ENCODE data around the gene DRP2.
A peak's percentile ranks its signal among the peaks of the same experiment; 100 is the strongest.
"Not testable (repeated sequence)": the region's sequence is repeated elsewhere in the genome, so short reads cannot be mapped to it uniquely, and the experiment has no call there.

DRP2 gene

GRCh38 chrX:101219116-101219863, at the start of gene DRP2:
DRP2 (plus strand) TSS chrX:101219786; CDS start chrX:101231648, 11,862 bp downstream.
- no peak for DNase-seq

- DNase-seq, result no peak
These were observed 47.6 kb upstream of the DRP2 start for GRCh38 chrX:101171883-101172400.

GRCh38 chrX:101176439-101176838, 43.1 kb upstream of the DRP2 start:
- DNase-seq, result no peak

- not testable (repeated sequence) for DNase-seq
These were observed 34.7 kb upstream of the DRP2 start for GRCh38 chrX:101184876-101185275.

- DNase-seq, result not testable (repeated sequence)
These were observed 31.6 kb upstream of the DRP2 start for GRCh38 chrX:101187961-101188360.

GRCh38 chrX:101190736-101191135, 28.9 kb upstream of the DRP2 start:
- DNase-seq, result no peak

GRCh38 chrX:101191217-101191750, 28.3 kb upstream of the DRP2 start:
- no peak for DNase-seq

- no peak for DNase-seq
These were observed 24.0 kb upstream of the DRP2 start for GRCh38 chrX:101195442-101196173.

- no peak for DNase-seq
These were observed 15.7 kb upstream of the DRP2 start for GRCh38 chrX:101203761-101204351.

GRCh38 chrX:101206471-101206870, 13.1 kb upstream of the DRP2 start:
- DNase-seq, result no peak

- no peak for DNase-seq
These were observed 11.3 kb upstream of the DRP2 start for GRCh38 chrX:101208152-101208905.

GRCh38 chrX:101210630-101211029, 9.0 kb upstream of the DRP2 start:
- DNase-seq, result peak; percentile 3

GRCh38 chrX:101217689-101218088, 1.9 kb upstream of the DRP2 start:
- no peak for DNase-seq

GRCh38 chrX:101219864-101220346, 319 bp downstream of the DRP2 start:
- DNase-seq, result no peak

- no peak for DNase-seq
These were observed 1.2 kb downstream of the DRP2 start for GRCh38 chrX:101220662-101221260.

GRCh38 chrX:101223226-101223625, 3.6 kb downstream of the DRP2 start:
- no peak for DNase-seq

GRCh38 chrX:101229170-101229569, 9.6 kb downstream of the DRP2 start:
- DNase-seq, result no peak

- DNase-seq, result no peak
These were observed 11.1 kb downstream of the DRP2 start for GRCh38 chrX:101230636-101231035.

GRCh38 chrX:101231080-101231479, 11.5 kb downstream of the DRP2 start:
- no peak for DNase-seq

- no peak for DNase-seq
These were observed 12.7 kb downstream of the DRP2 start for GRCh38 chrX:101232316-101232715.

GRCh38 chrX:101237041-101237440, 17.5 kb downstream of the DRP2 start:
- no peak for DNase-seq

- no peak for DNase-seq
These were observed 21.9 kb downstream of the DRP2 start for GRCh38 chrX:101241531-101241930.
